ENCODE data around the gene C1orf35.
"Not testable (repeated sequence)": the region's sequence is repeated elsewhere in the genome, so short reads cannot be mapped to it uniquely, and the experiment has no call there.

C1orf35 gene

DNA sequence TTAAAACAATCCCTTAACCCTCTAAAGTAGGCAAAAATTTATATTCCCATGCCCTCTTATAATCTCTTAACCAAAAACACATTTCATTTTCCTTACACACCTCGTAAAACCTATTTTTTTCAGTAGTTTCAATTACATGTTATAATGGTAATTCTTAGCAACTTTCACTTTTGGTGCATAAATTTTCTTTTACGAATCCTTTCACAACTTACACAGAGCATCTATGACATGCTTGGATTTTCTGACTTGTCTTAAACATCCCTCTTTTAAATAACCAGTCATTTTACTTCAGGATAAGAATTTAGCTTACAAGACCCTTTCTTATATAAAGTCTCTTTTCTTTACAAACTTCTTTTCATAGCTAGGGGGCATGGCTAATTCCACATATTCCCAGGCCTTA, 14.9 kb upstream of the C1orf35 start:
- no peak for TF ChIP-seq CTCF (IDR thresholded peaks at IDR 0.05; ENCODE audit: low read depth, low read length, missing control alignments)
- no peak for DNase-seq (ENCODE audit: low read depth)

GRCh38 chr1:228117335-228117734, 14.2 kb upstream of the C1orf35 start:
- in situ Hi-C loops (cut with HindIII; ENCODE audit: low sequenced_read_pairs) = no loop called here
- no peak for TF ChIP-seq CTCF (IDR thresholded peaks at IDR 0.05; ENCODE audit: low read depth, low read length, missing control alignments)

More for the DNA sequence above, 14.9 kb upstream of the C1orf35 start:
- in situ Hi-C loops (cut with HindIII; ENCODE audit: low sequenced_read_pairs) = no loop called here
- H3K4me3 ChIP-seq (ENCODE audit: low read depth, low read length) = no peak overlapping the region

DNA sequence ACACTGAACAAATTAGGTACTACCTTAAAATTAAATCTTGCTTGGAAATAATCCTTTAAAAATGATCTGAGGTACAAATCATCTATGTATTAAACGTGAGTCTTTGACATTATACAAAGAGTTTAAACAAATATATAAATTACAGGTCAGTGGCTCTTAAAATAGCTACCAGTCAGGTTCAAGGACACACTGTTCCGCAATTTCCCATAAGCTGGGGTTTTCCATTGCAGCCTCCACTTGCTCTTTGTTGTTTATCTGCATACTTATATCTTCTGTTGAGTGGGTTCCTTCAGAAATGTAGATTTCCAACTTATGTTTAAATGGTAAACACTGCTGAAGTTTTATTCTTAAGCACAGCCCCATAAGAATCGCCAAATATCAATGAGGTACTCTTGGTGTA, 11.7 kb upstream of the C1orf35 start:
- no peak for DNase-seq (ENCODE audit: low read depth)
- H3K4me3 ChIP-seq (ENCODE audit: low read depth, low read length) = no peak overlapping the region
- TF ChIP-seq CTCF (IDR thresholded peaks at IDR 0.05; ENCODE audit: low read depth, low read length, missing control alignments) = no peak
- in situ Hi-C loops (cut with HindIII; ENCODE audit: low sequenced_read_pairs) = no loop called here

More at GRCh38 chr1:228117335-228117734, 14.2 kb upstream of the C1orf35 start:
- no peak overlapping the region for H3K4me3 ChIP-seq (ENCODE audit: low read depth, low read length)
- no peak for DNase-seq (ENCODE audit: low read depth)

DNA sequence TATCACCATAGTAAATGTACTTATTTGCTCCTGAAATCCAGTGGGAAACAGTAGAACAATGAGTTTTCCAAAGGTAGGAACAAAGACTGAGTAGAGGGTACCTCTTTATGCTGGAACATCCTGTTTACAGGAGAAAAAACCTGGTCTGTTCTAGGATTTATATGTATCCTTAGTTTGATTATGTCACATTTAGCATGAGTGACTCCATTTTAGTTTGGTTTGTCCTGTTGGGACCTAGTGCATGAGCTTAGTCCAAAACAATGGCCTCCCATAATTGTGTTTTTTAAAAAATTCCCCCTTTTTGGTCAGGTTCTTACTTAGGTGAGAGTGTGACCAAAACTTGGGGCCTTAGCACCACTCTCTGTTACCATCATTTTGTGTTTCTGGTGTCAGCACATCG, 9.5 kb upstream of the C1orf35 start:
- in situ Hi-C loops (cut with HindIII; ENCODE audit: low sequenced_read_pairs) = no loop called here
- DNase-seq (ENCODE audit: low read depth) = no peak
- TF ChIP-seq CTCF (IDR thresholded peaks at IDR 0.05; ENCODE audit: low read depth, low read length, missing control alignments) = no peak

GRCh38 chr1:228112167-228112566, 9.0 kb upstream of the C1orf35 start:
- no peak for TF ChIP-seq CTCF (IDR thresholded peaks at IDR 0.05; ENCODE audit: low read depth, low read length, missing control alignments)
- DNase-seq (ENCODE audit: low read depth) = no peak
- in situ Hi-C loops (cut with HindIII; ENCODE audit: low sequenced_read_pairs) = no loop called here

More for the DNA sequence above, 9.5 kb upstream of the C1orf35 start:
- no peak overlapping the region for H3K4me3 ChIP-seq (ENCODE audit: low read depth, low read length)

DNA sequence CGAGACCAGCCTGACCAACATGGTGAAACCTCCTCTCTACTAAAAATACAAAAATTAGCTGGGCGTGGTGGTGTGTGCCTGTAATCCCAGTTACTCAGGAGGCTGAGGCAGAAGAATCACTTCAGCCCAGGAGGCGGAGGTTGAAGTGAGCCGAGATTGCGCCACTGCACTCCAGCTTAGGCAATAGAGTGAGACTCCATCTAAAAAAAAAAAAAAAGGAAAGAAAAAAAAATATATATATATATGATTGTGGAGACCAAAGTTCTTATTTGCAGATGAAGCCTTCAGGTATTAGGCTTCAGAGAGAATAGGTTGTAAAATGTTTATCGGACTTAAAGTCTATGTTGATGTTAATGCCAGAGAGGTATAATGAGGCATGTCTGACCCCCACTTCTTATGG, 8.2 kb upstream of the C1orf35 start:
- in situ Hi-C loops (cut with HindIII; ENCODE audit: low sequenced_read_pairs); H3K4me3 ChIP-seq (ENCODE audit: low read depth, low read length); DNase-seq (ENCODE audit: low read depth): not testable (repeated sequence)

More at GRCh38 chr1:228112167-228112566, 9.0 kb upstream of the C1orf35 start:
- no peak overlapping the region for H3K4me3 ChIP-seq (ENCODE audit: low read depth, low read length)

- no peak for TF ChIP-seq CTCF (IDR thresholded peaks at IDR 0.05; ENCODE audit: low read depth, low read length, missing control alignments)
- DNase-seq (ENCODE audit: low read depth) = no peak
- in situ Hi-C loops (cut with HindIII; ENCODE audit: low sequenced_read_pairs) = no loop called here
- H3K4me3 ChIP-seq (ENCODE audit: low read depth, low read length) = no peak overlapping the region
These were observed 7.4 kb upstream of the C1orf35 start for GRCh38 chr1:228110556-228110955.

All from astrocyte of the cerebellum (primary cell).